ENCODE data around the gene STX12.

- TF ChIP-seq RXRA (IDR thresholded peaks at IDR 0.05; ENCODE audit: borderline replicate concordance, low read depth) (no peak), CTCF (IDR thresholded peaks at IDR 0.05) (no peak), CHD2 (IDR thresholded peaks at IDR 0.05; ENCODE audit: low read length, partially characterized antibody) (no peak), POLR2AphosphoS5 (IDR thresholded peaks at IDR 0.05; ENCODE audit: low read depth, low read length) (no peak), SMC3 (IDR thresholded peaks at IDR 0.05; ENCODE audit: low read depth, low read length) (no peak), YY1 (IDR thresholded peaks at IDR 0.05; ENCODE audit: low read depth) (no peak)
Measured at GRCh38 chr1:27807385-27807784, 34.4 kb downstream of the STX12 start.

Measured in SK-N-SH (cell line).